Measurements from ENCODE around the gene MT3. TPM values are rescaled to one million over a fixed set of nuclear protein-coding genes. Genes with fewer than 3 reads are reported as not detected.
A peak's percentile ranks its signal among the peaks of the same experiment; 100 is the strongest.
"Not testable (repeated sequence)": the region's sequence is repeated elsewhere in the genome, so short reads cannot be mapped to it uniquely, and the experiment has no call there.

MT3 gene
- total RNA-seq, 1 donor from 2014 or later: not detected

- peak; percentile 26 for DNase-seq
Measured at GRCh38 chr16:56610017-56610608, 20.8 kb downstream of the MT3 start.

DNA sequence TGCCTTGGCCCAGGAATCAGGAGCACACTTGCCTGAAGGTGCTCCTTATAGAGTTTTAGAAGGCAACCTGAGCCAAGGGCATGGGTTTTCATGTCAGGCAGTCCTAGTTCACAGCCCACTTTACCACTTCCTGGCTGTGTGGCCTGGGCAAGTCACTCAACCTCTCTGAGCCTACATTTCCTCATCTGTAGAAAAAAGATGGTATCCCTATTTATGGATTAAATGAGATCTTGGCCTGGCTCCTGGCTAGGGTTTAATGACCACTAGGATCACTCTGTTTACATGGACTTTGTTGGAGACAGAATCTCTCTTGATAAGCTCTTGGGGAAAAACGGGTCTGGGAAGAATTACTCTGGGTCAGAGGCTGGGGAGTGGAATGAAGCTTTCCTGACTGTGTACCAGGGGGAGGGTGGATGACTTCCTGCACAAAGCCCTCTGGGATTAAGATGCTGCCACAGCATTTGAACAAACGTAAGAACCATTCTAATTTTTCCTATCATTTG is 21.3 kb downstream of the MT3 start:
- no peak for DNase-seq

DNA sequence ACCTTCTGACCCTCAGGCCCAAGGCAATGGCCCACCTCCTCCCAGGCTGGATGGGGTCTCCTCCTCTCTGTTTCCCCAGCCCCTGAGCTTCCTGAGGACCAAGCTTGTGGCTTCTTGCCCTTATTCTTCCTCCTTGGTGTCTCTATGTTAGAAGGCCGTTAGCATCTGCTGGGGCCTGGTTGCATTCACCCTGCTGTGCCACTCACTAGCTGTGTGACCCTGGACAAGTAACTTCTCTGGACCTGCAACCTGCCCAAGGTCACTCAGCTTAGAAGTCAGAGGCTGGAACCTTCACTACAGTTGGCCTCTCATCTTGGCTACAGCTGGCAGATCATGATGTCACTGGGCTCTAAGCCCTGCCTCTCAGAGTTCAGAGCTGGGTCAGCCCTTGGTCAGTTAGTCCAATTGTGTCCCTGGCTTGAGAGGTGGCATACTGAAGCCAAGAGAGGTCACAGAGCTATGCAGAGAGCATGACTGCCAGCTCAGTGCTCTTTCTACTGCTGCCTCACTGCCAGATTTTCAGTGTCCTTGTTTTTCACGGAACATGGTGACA is 22.0 kb downstream of the MT3 start:
- no peak for DNase-seq

- no peak for DNase-seq
Measured at GRCh38 chr16:56613706-56614105, 24.4 kb downstream of the MT3 start.

DNA sequence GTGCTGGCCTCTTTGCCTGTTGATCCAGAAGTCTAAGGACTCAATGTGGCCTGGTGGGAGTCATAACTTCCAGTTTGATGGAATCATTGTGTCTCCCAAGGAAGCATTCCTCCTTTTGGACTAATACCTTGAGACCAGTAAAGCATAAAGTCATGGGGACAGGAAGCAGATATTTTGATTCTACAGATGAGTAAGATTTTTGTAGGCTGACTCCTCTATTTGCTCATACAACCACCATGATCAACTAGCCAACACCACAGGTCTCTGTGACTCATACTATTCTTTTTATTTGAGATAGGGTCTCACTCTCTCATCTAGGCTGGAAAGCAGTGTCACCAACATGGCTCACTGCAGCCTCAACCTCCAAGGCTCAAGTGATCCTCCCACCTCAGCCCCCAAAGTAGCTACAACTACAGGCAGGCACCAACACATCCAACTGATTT is 25.2 kb downstream of the MT3 start:
- DNase-seq: no peak

- no peak for DNase-seq
Measured at GRCh38 chr16:56615353-56615752, 26.0 kb downstream of the MT3 start.

GRCh38 chr16:56616608-56617211 is 27.4 kb downstream of the MT3 start:
- no peak for DNase-seq

GRCh38 chr16:56617212-56618085 is 28.1 kb downstream of the MT3 start:
- DNase-seq: peak; percentile 93

DNA sequence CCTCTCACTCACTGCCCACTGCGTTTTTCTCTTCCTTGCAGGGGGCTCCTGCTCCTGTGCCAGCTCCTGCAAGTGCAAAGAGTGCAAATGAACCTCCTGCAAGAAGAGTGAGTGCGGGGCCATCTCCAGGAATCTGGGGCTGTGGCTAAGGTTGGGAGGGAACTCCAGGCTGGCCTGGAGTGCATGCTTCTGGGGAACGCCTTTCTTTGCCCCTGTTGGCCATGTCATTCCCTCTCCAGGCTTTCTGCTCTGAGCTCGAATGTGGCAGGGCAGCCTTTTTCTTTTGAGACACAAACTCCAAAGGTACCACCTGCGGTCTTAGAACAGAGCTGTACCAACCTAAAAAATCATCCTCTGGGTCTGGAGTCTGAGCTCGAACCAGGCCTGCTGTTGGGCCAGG is 28.8 kb downstream of the MT3 start:
- no peak for DNase-seq

GRCh38 chr16:56620339-56620897 is 31.1 kb downstream of the MT3 start:
- DNase-seq: no peak

GRCh38 chr16:56621665-56622445 is 32.5 kb downstream of the MT3 start:
- not testable (repeated sequence) for DNase-seq

DNA sequence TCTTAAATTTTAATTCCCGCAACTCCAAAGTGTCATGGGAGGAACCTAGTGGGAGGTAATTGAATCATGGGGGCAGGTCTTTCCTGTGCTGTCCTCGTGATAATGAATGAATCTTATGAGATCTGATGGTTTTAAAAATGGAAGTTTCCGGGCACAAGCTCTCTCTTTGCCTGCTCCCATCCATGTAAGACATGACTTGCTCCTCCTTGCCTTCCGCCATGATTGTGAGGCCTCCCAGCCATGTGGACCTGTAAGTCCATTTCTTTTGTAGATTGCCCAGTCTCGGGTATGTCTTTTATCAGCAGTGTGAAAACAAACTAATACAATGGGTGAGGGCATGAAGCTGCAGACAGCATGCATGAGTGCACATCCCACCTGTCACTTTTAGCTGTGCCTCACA is 33.9 kb downstream of the MT3 start:
- DNase-seq: not testable (repeated sequence)

GRCh38 chr16:56623637-56624036 is 34.3 kb downstream of the MT3 start:
- no peak for DNase-seq

GRCh38 chr16:56625140-56625942 is 36.0 kb downstream of the MT3 start, which contains the start of gene MT1E:
TSS of gene MT1E (plus strand) at chr16:56625781. CDS start at chr16:56625852, 71 bp downstream.
- peak; percentile 78 for DNase-seq

DNA sequence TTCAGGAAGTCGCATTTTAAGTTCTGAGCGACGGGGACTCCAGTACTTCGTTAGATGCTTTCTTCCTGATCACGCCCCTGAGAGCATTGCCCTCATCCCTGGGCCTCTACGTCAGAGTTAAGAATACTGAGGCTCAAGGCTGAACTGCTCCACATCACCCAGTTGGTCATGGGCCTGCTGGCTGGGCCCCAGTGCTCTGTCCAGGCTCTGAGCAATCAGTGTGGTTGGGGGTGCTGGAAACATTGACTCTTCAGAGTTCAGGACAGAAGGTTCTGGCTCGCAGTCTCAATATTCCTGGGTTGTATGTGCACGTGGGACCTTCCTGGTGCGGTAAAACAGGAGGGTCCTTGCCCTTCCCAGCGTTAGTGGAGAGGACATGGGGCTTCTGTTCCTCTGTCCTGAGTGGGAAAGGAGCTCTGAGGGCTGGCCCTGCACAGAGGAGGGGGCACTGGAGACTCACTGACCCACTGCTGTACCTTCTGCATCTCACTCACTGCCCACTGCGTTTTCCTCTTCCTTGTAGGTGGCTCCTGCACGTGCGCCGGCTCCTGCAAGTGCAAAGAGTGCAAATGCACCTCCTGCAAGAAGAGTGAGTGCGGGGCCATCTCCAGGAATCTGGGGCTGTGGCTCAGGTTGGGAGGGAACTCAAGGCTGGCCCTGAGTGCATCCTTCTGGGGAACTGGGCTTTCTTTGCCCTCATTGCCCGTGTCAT is 36.8 kb downstream of the MT3 start:
- no peak for DNase-seq

DNA sequence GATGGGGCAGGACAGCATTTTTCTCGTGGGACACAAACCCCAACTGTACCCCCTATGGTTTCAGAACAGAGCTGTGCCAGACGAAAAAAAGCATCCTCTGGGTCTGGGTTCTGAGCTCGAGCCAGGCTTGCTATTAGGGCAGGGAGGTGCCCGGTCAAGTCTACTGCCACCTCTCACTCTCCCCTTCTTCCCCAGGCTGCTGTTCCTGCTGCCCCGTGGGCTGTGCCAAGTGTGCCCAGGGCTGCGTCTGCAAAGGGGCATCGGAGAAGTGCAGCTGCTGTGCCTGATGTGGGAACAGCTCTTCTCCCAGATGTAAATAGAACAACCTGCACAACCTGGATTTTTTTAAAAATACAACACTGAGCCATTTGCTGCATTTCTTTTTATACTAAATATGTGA is 37.4 kb downstream of the MT3 start:
- no peak for DNase-seq

DNA sequence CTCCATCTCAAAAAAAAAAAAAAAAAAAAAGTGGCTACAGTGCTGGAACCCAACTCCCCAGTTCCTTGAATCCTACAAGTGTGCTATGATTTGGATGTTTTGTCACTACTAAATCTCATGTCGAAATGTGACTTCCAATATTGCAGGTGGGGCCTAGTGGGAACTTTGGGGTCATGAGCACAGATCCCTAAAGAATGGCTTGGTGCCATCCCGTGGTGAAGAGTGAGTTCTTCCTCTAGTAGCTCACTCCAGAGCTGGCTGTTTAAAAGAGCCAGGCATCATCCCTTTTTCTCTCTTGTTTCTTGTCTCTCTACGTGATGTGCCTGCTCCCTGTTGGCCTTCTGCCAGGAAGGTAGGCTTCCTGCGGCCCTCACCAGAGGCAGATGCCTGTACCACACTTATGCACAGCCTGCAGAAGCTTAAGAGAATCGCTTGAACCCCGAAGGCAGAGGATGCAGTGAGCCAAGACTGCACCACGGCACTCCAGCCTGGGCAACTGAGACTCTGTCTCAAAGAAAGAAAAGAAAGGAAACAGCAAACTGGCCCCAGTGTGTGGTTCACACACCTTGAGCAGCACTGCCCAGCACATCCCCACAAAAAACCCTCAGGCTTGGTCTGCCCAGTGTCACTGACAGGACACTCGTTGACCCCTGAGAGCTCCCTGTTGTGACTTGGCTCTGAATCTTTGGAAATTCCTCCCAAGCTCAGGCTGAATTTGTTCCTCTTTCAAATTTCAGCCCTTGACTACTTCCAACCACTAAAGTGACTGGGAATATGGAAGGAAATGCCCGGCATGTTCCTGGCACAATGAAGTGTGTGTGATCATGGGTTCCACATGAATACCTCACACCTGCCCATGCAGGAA is 39.4 kb downstream of the MT3 start:
- DNase-seq: no peak

- DNase-seq: no peak
Measured at GRCh38 chr16:56629531-56629930, 40.2 kb downstream of the MT3 start.

DNA sequence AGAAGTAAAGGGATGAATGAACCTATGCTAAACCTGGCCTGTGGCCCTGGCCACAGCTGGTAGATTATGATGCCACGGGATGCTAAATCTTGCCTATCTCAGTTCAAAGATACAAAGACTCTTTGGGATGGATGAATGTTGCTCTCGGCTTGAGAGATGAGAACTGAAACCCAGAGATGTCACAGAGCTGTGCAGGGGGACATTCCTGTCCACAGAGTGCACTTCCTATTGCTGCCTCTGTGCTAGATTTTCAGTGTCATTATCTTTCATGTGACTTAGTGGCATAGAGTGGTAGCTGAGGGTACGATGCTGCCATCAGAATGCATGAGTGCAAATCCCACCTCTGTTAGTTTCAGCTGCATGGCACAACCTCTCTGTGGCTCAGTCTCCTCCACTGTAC is 40.8 kb downstream of the MT3 start:
- no peak for DNase-seq

All from tongue (tissue), 2 donors.